Stimulated activated CD4-positive, alpha-beta T cell treated with anti-CD3 and anti-CD28 coated beads, Interleukin-12 subunit alpha, Interleukin-12 subunit beta, amount 100 ng/mL, for 48 hours (primary cell): ENCODE measurements around the gene SUPT4H1.
A peak's percentile ranks its signal among the peaks of the same experiment; 100 is the strongest.

Experiments
- DNase-seq, 3 donors: peaks; one replicate each; pipeline ENCODE4 v3.0.0-alpha.2; 2020; ENCODE audit warnings: low read depth in 2 of 3, low spot score in 1 of 3

Gene SUPT4H1

DNA sequence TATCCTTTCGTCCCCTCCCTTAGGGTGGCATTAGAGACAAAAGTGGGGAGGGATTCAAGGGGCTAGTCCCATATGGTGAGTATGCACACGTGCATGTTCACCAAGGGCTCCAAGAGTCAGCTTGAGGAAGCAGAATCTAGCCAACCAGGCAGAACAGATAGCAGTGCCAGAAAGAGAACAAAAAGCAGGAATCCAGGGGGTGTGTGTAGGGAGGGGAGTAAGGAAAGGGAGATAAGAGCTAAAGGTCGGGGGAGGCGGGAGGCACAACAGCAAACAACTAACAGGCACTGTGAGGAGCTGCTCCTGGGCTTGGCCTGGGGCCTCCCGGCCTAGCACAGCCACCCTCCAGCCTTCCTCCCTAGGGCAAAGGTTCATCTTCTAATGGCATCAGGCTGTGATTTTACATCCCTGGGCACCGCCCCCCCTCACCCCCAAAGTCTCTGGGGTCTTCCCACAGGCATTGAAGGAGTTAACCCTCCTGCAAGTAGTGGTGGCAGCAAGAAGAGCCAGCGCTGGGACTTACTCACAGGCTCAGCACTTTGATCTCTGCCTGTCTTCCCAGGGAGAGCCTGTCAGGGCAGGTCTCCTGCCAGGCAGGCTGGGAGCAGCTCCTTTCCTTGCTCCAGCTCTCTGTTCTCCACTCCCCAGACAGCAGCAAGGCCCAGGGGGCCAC, 12.4 kb upstream of the SUPT4H1 start:
- no peak for DNase-seq

DNA sequence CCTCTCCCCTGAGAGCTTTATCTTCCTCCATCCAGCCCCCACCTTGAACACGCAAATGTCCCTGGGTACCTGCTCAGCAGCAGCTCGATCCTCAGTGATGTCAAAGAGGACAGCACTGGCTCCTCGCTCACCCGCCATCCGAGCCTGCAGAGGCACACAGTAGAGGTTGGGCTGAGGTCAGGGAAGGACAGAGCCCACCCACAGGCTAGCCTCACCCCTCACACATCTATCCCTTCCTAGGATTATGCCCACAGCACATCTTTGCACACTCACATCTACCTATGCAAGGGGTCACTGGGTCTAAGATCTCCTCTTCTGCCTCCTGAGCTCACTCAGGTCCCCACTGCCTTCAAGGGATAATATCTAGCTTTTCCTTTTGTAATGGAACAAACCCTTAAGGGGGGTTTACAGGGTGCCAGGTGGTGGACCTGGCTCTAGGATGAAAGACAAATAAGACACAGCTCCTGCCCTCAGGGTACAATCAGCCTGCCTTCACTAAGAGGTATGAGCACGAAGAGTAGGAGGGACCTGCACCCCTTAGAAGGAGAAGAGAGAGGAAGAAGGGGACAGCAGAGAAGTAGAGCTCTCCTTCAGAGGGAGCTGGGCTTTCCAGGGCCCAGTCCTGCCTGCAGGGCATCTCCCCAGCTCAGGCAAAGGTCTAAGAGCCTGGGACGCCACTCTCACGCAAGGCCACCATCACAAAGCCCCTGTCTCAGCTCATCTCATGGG, 11.6 kb upstream of the SUPT4H1 start:
- no peak for DNase-seq

DNA sequence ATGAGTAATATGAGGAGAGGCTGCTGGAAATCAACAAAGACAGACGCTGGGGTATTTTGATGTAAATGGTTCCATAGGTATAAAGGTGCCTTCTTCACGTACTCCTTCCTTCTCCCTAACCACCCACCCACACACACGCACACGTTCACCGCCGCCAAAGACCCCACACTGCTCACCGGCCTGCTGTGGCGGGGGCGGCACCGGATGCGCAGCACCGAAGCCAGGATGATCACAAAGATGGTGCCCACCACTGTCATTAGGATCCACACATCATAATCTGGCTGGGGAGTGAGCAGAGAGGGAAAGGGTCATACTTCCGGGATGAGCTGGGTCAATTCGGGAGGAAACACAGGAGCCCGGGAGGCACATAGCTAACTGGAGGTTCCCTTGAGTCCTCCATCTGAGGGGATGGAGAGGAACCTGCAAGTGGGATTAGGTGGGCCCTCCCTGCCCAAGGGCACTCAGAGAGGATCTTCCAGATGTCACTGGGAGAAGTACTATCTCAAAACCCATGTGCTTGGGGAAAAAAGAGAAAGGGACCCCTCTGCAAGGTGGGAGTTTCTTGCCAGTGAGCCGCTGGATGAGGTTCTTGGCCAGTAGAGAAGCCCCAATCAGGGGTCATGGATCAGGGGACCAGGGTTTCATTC, 10.5 kb upstream of the SUPT4H1 start:
- DNase-seq, result no peak

DNA sequence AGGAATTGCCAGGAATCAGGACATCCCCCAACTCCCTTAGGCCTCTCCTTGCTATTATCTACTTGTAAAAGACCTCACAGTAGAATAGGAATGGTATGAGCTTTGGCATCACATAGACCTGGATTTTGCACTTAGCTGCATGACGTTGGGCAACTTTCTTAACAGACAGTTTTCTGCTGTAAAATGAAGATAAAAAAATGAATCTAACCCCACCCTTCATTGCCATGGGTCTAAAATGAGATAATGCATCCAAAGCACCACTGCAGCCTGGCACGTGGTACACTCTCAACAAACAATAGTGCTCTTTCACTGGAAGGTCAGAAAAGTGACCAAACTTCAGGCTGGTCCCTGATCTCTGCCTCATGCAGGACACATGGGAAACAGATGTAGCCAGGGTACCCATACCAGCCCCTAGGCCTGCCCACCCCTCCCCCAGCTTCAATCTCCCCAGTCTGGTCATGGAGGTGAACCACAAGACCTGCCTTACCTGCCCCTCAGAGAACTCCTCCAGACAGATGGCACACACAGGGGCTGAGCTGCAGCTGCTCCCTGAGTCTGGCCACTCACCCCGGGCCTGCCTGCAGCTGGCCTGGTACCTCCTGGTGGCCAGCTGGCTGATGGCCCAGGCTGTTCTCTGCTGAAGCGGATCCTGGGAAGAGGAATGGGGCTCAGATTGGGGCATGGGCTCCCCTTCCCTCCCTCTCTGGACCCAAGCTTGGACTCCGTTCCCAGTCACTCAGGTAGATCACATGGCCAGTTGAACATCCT, 8.5 kb upstream of the SUPT4H1 start:
- DNase-seq, result no peak

DNA sequence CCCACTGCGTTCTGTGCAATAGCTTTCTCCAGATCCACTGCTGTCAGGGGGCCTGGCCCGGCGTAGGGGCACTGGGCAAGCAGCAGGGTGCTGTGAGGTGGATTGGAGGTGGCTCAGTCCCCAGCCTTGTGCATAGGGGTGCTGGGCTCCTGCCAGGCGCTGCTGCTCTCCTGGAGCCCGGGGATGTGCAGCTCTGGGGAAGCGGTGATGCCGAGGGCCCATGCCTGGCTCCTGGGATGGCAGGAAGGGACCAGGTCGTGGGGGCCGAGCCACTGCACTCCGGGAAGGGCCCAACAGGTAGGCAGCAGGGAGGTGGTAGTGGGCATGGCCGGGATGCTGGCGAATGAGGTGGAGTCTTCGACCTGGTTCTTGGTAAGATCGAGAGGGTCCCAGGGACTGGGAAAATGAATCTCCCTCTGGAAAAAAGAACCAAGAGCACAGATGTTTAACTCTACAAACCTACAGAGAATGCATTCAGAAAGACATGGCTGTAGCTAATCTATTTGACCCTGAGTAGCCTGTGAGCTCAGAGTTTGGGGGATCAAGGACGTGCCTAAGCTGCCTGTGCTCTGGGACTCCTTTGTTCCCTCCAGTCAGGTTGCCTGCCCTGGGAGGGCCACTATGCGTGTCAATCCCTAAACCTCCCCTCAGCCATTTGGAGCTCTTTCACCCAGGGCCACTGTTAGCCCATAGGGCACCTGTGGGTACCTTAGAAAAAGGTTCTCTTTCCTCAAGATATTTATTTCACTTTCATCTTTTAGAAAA, 6.6 kb upstream of the SUPT4H1 start:
- no peak for DNase-seq

DNA sequence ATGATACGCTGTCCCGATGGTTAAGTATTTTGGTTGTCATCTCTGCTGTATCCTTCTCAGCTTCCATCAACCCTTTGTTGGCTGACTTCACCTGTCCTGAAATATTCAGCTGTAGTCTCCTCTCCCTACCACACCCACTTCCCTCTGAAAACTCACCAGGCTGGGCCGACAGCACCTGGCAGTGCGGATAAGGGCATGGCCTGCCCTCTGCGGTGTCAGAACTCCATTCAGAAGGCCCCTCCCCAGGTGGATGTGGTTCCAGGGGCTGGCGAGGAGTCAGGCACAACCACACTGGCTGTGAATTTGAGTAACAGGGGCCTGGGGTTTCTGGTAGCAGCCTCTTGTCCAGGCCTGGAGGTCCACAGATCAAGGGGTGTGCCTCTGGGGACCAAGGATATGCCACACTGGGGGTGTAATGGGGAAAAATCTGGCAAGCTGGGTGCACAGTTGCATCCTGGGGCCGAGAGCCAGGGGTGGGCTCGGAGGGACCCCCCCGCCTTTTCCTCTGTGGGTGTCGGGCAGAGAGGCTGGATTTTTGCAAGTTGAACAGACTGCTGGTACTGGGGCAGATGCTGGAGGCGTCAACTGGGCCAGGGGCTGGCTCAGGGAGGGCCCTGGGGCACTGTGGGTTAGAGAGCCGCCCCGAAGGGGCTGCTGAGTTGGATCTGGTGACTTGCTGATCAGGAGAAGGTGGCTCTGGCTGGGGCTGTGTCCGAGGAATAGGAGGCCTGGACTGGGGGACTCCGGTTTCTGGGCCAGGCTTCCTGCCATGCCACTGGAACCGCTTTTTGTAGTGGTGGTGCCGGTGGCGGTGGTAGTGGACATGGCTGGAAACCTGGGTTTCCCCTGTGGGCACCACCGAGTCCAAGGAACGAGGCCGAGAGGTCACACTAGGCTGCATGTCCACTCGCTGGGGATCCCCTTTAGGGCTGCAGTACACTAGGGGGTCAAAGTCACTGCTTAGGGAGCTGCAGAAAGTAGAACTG, 5.6 kb upstream of the SUPT4H1 start:
- DNase-seq, result no peak

DNA sequence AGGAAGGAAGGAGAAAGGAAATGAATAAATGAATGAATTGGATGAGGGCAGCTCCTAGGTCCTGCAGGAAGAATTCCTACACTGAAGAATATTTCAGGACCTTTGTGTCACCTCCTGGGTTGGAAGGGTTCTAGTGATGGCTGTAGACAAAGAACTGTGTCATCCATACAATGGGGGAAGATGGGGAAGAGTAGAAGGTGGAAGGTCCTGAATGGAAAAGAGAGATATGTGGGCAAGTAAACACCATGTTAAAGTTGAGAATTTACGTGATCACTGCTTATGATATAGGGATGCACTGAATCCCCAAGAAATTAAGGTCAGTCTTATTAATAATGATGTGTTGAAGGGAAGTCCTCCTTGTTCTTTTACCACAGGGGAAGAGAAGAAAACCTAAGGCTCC, 4.2 kb upstream of the SUPT4H1 start:
- DNase-seq, result no peak

DNA sequence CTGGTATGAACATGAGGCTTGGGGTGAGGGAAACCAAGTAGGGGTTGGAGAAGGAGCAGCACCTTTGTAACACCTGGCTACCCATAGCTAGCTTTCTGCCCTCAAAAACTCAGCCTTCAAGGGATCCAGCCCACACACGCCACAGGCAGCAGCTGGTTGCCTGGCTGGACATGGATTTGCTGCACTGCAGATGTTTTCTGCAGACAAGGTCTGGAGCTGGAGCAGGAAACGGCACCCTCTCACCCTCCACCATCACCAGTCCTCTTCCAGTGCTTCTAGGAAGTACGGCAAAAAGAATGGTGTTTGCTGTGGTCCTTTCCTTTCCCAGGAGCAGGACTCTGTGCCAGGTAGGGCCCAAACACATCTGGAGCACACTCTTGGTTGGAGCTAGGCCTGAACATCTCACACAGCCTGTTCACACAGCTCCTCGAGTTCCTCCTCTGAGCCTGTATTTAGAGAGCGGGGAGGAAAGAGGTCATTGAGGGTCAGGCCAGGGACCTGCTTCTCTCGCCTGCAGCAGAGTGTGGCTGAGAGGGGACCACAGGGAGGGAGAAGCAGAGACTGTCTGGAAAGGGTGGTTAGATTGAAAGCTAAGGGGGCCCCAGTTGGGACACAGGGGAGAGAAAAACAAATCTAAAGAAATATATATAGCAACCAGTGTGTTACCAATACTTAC, 2.7 kb upstream of the SUPT4H1 start:
- DNase-seq, result no peak

DNA sequence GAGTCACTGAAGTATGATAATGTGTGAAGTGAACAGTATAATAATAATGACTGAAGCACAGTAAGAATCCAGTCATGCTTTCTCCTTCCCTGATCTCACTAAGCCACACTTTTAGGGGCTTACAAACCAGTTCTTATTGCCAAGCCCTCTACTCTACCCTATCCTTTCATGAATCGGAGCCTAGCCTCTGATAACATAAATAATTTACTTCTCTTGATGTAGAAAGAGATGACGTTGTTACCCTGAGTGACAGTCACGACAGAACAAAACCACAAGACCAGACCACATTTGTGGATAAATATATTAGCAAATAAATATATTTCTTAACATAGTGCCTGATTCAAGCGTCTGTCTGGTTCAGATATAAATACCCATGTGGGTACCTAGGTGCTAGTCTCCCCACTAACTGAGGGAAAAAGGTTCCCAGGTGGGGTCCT, 1.4 kb upstream of the SUPT4H1 start:
- DNase-seq, result no peak

DNA sequence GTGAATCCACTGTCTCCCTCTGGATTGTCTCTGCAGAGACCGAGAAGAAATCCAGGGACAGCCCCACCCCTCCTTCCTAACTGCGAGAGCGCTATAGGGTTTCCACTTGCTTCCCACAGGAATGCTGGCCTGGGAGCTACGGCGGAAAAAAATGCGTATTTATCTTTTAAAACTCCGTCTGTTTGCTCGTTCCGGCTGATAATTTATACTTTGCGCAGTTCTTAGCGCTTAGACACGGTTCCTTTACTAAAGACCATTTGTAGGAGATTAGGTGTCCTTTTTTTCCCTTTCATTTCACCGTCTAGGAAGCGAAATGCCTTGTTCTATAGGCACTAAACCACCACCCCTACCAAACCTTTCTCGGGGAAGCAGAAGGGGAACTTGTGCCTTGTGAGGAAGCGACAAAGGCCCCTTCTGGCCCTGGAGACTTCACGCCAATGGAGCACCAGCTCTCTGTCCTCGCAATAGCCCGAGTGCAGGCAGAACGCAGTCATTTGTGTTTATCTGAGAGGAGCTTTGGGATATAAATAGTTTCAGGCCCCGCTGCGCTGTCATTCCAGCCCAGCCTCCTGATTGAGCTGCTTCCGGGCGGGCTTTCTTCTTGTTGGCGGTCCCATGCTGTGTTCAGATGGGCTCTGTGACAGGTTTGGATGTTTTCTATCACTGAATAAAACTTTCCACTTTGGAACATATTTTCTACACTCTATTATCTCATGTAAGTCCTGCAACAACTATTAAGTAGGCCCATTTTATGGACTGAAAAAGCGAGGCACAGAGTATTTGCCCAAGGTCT, 791 bp upstream of the SUPT4H1 start:
- DNase-seq, result no peak

DNA sequence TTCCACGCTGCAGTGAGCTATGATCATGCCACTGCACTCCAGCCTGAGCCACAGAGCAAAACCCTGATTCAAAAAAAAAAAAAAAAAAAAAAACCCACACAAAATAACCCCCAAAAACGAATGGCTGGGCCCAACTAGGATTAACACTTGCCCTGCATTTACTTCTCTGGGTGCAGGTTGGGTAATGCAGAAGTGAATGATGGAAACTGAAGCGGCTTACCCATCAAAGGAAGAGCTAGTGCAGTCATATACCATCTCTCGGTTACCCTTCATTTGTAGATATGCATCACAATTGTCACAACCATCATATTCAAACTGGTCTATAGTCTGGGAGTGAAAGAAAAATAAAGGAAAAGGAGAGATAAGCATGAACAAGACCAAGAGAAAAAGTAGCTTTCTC, 819 bp downstream of the SUPT4H1 start:
- DNase-seq, result no peak

DNA sequence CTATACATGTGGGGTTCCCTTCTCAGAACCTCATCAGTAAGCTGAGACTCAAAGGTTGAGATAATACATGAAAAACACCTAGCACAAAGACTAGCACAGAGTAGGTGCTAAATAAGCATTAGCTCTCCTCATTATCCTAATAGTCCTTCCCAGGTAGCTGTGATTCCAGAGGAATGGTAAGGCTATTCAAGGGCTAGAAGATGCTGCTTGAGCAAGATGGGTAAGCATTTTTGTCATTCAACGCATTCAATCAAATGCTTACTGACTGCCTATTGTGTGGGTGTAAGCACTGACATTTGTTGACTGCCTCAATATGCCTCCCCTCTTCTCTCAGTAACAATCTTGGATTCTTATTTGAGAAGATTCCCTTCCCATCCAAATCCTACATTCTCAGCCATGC, 4.0 kb downstream of the SUPT4H1 start:
- DNase-seq, result no peak

DNA sequence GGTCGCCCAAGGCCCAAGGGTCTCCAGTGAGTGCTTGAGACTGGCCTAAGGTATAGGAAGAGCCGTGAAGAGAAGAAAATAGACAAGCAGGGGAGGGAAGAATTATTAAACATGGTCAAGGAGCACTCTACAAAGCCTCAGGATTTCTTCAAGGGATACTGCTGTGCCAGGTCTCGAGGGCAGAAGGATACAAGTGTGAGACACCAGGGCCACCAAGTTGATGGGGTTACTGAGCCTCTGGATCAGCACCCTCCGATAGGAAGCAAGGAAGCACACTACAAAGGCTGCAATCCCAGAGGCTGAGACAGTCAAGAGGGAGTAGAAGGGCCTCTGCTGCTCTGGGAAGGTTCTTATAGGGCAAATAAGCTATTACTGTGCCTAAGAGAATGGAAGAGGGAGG, 6.5 kb downstream of the SUPT4H1 start:
- no peak for DNase-seq

DNA sequence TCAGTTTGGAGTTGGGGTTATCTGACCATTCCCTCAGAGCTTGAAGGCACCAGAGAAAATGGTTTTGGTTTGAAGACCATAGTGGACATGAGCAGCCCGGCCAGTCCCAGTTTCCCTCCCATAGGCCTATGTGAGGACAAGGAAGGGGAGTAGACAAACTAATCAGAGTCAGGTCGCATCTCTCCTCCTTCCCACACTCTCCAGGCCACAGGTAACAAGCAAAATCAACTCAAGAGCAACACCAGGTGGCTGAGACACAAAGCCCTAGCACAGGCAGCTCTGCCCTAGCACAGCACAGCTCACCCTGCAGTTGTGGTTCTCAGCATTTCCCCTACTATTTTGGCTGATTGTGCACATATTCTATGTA, 7.2 kb downstream of the SUPT4H1 start:
- DNase-seq, result peak in 1 of 3 donors; percentile 40

DNA sequence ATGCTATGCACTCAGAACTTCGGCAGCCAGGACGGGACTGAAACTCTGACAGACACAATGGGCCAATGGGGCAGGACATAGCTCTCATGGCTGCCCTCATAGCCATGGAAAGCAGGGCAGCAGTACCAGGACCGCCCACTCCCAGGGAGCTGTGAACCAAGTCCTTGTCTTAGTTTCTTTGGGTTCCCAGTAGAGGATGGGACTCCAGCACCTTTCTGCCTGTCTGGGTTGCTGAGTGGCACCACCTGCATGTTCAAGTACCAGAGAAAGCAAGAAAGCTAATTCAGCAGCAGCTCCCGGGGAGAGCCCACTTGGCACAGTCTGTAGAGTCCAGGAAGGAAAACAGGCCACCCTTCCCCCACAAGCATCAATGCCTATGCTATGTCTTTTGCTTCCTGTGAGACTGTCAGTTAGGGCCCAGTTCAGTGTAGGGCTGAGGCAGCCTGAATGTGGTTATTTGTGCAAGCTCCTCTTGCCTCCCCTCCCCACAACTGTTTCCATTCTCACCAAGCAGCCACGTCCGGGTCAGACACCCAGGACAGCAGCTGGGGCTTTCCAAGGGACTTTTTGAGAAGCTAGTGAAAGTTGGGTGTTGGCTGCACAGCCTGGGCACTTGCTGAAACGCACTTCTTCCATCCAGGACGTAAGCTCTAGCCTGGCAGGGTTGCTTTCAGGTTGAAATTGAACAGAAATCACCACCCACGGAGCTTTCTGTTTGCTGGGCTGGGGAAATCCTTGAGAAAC, 7.8 kb downstream of the SUPT4H1 start:
- peak; percentile 84 to 94 (median 85) for DNase-seq

DNA sequence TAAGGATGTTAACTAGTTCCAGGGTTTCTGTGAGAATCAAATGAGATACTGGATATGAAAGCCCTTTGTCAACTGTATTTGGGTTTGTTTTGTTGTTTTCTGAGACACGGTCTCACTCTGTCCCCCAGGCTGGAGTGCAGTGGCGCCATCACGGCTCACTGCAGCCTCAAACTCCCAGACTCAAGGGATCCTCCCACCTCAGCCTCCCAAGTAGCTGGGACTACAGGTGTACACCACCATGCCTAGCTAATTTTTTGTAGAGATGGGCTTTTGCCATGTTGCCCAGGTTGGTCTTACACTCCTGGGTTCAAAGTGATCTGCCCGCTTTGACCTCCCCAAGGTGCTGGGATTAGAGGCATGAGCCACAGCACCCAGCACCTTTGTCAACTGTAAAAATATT, 8.9 kb downstream of the SUPT4H1 start:
- DNase-seq, result no peak

DNA sequence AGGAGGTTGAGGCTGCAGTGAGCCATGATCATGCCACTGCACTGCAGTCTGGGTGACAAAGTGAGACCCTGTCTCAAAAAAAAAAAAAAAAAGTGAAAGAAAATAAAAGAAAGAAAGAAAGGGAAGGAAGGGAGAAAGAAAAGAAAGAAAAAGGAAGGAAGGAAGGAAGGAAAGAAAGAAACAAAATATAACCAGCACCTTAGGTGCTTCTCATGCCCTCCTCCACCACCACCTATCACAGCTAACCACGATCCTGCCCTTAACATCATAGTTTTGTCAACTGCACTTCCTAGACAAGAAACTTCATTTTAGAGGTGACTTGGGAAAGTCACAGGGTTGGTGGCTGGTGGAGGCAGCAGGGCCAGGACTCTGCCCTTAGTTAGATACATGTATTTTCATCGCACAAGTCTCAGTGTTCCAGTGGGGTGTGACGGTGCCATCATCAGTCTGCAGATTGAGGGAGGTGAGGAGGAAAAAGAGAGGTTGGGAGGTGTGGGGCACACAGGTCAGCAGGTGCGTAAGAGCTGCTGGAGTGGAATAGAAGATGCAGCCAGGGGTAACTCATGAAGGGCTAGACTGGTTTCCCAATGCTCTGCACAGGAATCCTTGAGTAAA, 10.0 kb downstream of the SUPT4H1 start:
- DNase-seq, result no peak
